ENCODE measurements around the gene FAXC. TPM values are rescaled to one million over a fixed set of nuclear protein-coding genes. Genes with fewer than 3 reads are reported as not detected.

FAXC gene
- total and polyA plus RNA-seq, 2 donors (not counting 3 experiments of a cell fraction or from before 2014, with no cell fraction given): 3.4 to 3.6 TPM

DNA sequence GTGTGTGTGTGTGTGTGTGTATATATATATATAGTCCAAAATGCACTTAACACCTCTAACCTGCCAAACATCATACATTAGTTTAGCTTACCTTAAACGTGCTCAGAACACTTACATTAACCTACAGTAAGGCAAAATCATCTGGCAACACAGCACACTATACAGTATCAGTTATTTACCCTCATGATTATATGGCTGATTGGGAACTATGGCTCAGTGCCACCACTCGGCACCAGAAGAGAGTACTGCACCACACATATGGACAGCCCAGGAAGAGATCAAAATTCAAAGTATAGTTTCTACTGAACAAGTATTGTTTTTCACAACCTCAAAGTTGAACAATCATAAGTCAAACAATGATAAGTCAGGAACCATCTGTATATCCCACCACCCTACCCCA, 59.8 kb downstream of the FAXC start:
- POLR2A ChIA-PET: no interaction called here

More for the DNA sequence above, 59.8 kb downstream of the FAXC start:
- DNase-seq (ENCODE audit: low read depth, low spot score): no peak
- Histone ChIP-seq H3K4me1 (ENCODE audit: control insufficient read depth, extremely low read depth, insufficient read depth, low read length) (no peaks in the 10 kb centered on the region), H3K27me3 (ENCODE audit: control insufficient read depth in 2 of 2, insufficient read depth in 2 of 2, low read length in 2 of 2) (peaks cover 2% of the 10 kb centered on the region in 2 experiments), H3K27ac (ENCODE audit: insufficient read depth, low read depth, low read length) (no peak overlapping the region), H3K4me2 (ENCODE audit: insufficient read depth, low read length) (no peak overlapping the region), H2AFZ (ENCODE audit: low read depth, low read length) (no peak overlapping the region), H3K4me3 (replicated peaks in 1 of 3; ENCODE audit: insufficient read depth in 1 of 3, low read depth in 1 of 3, low read length in 3 of 3) (no peak overlapping the region), H3K9me1 (replicated peaks; ENCODE audit: control insufficient read depth, extremely low read depth, insufficient read depth, low read length) (no peaks in the 10 kb centered on the region), H3K9ac (replicated peaks; ENCODE audit: extremely low read depth, insufficient read depth, low read length) (no peak overlapping the region), H3K79me2 (ENCODE audit: control insufficient read depth, insufficient read depth, low read length) (no peaks in the 10 kb centered on the region), H3K9me3 (replicated peaks; ENCODE audit: control insufficient read depth, insufficient read depth, low read length) (no peaks in the 10 kb centered on the region), H4K20me1 (replicated peaks; ENCODE audit: control insufficient read depth, extremely low read depth, insufficient read depth, low read length) (no peaks in the 10 kb centered on the region), H3K36me3 (ENCODE audit: control insufficient read depth in 2 of 2, extremely low read depth in 1 of 2, insufficient read depth in 2 of 2, low read length in 2 of 2) (no peaks in the 10 kb centered on the region)
- dilution Hi-C loops (cut with MboI; ENCODE audit: extremely low pct_ligation_motif_present, low sequenced_read_pairs): no loop called here
- CTCF ChIA-PET: no interaction called here
- intact Hi-C loops (cut with micrococcal nuclease): no loop called here
- TF ChIP-seq POLR2AphosphoS5 (IDR thresholded peaks at IDR 0.05; ENCODE audit: insufficient read depth, low read depth, low read length) (no peak), EZH2 (IDR thresholded peaks at IDR 0.05; ENCODE audit: borderline replicate concordance, low read depth, low read length, severe bottlenecking) (no peak), GATA2 (IDR thresholded peaks at IDR 0.05; ENCODE audit: insufficient read depth, insufficient read length, low read depth, low read length) (no peak), JUN (IDR thresholded peaks at IDR 0.05; ENCODE audit: borderline replicate concordance, insufficient read depth, insufficient read length, low read depth) (no peak), POLR2A (IDR thresholded peaks at IDR 0.05; ENCODE audit: low read depth, low read length) (no peak), MYC (IDR thresholded peaks at IDR 0.05; ENCODE audit: low read depth, low read length) (no peak), FOS (IDR thresholded peaks at IDR 0.05; ENCODE audit: borderline replicate concordance, insufficient read depth, low read length) (no peak)
- TF ChIP-seq, protein P1, sequence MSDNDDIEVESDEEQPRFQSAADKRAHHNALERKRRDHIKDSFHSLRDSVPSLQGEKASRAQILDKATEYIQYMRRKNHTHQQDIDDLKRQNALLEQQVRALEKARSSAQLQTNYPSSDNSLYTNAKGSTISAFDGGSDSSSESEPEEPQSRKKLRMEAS (IDR thresholded peaks at IDR 0.05; ENCODE audit: insufficient read depth, insufficient read length): no peak
- TF ChIP-seq, protein P2, sequence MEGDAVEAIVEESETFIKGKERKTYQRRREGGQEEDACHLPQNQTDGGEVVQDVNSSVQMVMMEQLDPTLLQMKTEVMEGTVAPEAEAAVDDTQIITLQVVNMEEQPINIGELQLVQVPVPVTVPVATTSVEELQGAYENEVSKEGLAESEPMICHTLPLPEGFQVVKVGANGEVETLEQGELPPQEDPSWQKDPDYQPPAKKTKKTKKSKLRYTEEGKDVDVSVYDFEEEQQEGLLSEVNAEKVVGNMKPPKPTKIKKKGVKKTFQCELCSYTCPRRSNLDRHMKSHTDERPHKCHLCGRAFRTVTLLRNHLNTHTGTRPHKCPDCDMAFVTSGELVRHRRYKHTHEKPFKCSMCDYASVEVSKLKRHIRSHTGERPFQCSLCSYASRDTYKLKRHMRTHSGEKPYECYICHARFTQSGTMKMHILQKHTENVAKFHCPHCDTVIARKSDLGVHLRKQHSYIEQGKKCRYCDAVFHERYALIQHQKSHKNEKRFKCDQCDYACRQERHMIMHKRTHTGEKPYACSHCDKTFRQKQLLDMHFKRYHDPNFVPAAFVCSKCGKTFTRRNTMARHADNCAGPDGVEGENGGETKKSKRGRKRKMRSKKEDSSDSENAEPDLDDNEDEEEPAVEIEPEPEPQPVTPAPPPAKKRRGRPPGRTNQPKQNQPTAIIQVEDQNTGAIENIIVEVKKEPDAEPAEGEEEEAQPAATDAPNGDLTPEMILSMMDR (IDR thresholded peaks at IDR 0.05; ENCODE audit: extremely low read depth in 1 of 2, insufficient read depth in 1 of 2, low read depth in 1 of 2, low read length in 2 of 2): no peak
- no TSS peak for BruUV-seq (replicated peaks)
- no peak for FAIRE-seq

Measured in endothelial cell of umbilical vein (primary cell).